GM12891 (cell line): ENCODE results near the gene CDHR4.
A peak's percentile ranks its signal among the peaks of the same experiment; 100 is the strongest.
"Not testable (repeated sequence)": the region's sequence is repeated elsewhere in the genome, so short reads cannot be mapped to it uniquely, and the experiment has no call there.

ENCODE experiments used
- DNase-seq: peaks from one replicate; pipeline ENCODE4 v3.0.0; 2011; ENCODE audit warnings: low spot score; ENCODE audit not compliant: insufficient read length
- FAIRE-seq: peaks from 2 replicates; lab custom pipeline; 2011; peaks lifted over from hg19 to GRCh38; lab: Jason Lieb, UNC
- PAX5 ChIP-seq: IDR thresholded peaks from 2 replicates; pipeline ENCODE4 v1.6.1; 2011; ENCODE audit warnings: low read length, moderate library complexity, mild to moderate bottlenecking; ENCODE audit not compliant: insufficient read depth, severe bottlenecking
- POLR2A ChIP-seq: IDR thresholded peaks from 2 replicates; pipeline ENCODE4 v1.6.1; 2011; ENCODE audit warnings: low read depth, low read length, control low read depth
- POLR2AphosphoS5 ChIP-seq: IDR thresholded peaks from 2 replicates; pipeline ENCODE4 v1.6.1; 2011; ENCODE audit warnings: low read depth, low read length, control low read depth
- POU2F2 ChIP-seq: IDR thresholded peaks from 2 replicates; pipeline ENCODE4 v1.6.1; 2011; ENCODE audit warnings: low read depth, mild to moderate bottlenecking, control low read depth, low read length, moderate library complexity
- SPI1 ChIP-seq: IDR thresholded peaks from 2 replicates; pipeline ENCODE4 v1.6.1; 2011; ENCODE audit warnings: low read depth, low read length, control low read depth
- TAF1 ChIP-seq: IDR thresholded peaks from 2 replicates; pipeline ENCODE4 v1.6.1; 2011; ENCODE audit warnings: low read depth, low read length, control low read depth

Gene CDHR4

GRCh38 chr3:49792371-49793150 is 7.1 kb downstream of the CDHR4 start:
- TF ChIP-seq SPI1 (no peak), POLR2AphosphoS5 (no peak), POLR2A (no peak), TAF1 (no peak), POU2F2 (no peak), PAX5 (no peak)
- DNase-seq (no peak), FAIRE-seq (no peak)

DNA sequence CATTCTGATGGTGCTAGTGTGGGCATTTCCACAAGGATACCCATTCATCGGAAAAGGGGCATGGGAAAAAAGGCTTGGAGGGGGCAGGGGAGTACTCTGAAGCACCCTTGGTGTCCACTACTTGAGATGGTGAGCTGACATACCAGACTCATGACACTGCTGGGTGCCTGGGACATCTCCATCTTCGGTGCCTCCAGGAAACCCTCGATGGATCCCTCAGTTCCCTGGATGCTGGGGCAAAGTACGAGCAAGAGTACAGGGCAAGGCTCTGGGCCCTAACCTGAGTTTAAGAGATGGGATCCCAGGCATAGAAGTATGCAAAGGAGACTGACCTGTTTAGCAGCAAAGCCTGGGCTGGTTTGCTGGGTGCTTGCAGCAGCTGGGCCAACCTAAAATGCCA is 8.1 kb downstream of the CDHR4 start:
- no peak for FAIRE-seq
- no peak for DNase-seq
- TF ChIP-seq POU2F2 (no peak), TAF1 (no peak)

- DNase-seq (no peak), FAIRE-seq (no peak)
- no peak for TF ChIP-seq PAX5
- TF ChIP-seq TAF1, result no peak
- TF ChIP-seq POU2F2, result no peak
- no peak for TF ChIP-seq POLR2AphosphoS5
- no peak for TF ChIP-seq SPI1
- TF ChIP-seq POLR2A, result no peak
These were observed 8.9 kb downstream of the CDHR4 start for GRCh38 chr3:49790626-49791411.

DNA sequence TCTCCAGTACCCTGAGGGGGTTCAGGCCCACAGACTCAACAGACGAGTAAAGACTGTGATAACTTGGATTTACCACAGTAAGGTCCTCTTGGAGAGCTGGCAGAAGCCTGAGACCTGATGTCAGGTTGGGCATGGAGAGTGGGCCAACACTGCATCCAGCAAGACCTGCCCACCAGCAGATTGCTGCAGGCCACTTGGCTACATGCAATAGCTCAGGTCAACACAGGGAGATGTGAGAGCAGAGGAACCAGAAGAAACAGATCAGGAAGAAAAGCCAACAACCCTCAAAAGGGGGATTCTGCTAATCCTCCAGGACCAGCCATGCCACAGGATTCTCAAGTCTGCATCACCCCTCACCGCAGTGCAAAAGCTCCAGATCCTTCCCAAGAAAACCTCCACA is 11.6 kb downstream of the CDHR4 start:
- FAIRE-seq (no peak), DNase-seq (no peak)
- no peak for TF ChIP-seq POU2F2
- TF ChIP-seq POLR2AphosphoS5, result no peak
- no peak for TF ChIP-seq PAX5
- no peak for TF ChIP-seq SPI1
- no peak for TF ChIP-seq TAF1
- no peak for TF ChIP-seq POLR2A

DNA sequence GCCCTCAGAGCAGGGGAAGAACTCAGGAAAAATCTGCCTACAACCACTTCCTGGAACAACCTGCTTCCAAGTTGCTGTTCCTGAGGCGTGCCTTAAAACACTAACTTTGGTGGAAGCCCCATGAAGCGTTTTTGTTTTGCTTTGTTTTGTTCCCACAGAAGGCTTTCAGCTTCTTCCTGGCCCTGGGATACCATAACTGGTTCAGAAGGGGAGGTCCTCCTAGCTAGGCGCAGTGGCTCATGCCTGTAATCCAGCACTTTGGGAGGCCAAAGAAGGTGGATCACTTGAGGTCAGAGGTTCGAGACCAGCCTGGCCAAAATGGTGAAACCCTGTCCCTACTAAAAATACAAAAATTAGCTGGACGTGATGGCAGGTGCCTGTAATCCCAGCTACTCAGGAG is 12.1 kb downstream of the CDHR4 start:
- no peak for TF ChIP-seq POU2F2
- no peak for TF ChIP-seq POLR2AphosphoS5
- TF ChIP-seq PAX5, result no peak
- TF ChIP-seq POLR2A, result no peak
- no peak for TF ChIP-seq TAF1
- no peak for TF ChIP-seq SPI1
- no peak for FAIRE-seq
- no peak for DNase-seq

DNA sequence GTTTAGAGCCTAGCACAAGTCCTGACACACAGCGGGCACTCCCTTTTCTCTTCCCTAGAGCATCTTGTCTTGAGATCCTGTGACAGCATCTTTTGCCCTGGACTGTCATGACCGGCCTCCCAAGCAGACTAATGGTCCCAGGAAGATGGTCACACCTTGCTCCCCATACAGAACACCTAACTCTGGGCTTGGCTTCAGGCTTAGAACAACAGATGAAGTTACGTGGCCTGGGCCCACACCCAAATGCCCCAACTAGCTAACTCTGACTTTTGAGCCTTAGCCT is 12.6 kb downstream of the CDHR4 start:
- no peak for DNase-seq
- TF ChIP-seq POU2F2 (no peak), PAX5 (no peak), SPI1 (no peak), TAF1 (no peak), POLR2AphosphoS5 (no peak), POLR2A (no peak)
- FAIRE-seq, result no peak

- FAIRE-seq, result peak; percentile 100
- peak; percentile 99 for DNase-seq
These were observed 13.1 kb downstream of the CDHR4 start, which contains the start of gene IP6K1 for GRCh38 chr3:49786357-49787181. TSS of gene IP6K1 (minus strand) at chr3:49786542. CDS start at chr3:49748040, 38,502 bp downstream.

DNA sequence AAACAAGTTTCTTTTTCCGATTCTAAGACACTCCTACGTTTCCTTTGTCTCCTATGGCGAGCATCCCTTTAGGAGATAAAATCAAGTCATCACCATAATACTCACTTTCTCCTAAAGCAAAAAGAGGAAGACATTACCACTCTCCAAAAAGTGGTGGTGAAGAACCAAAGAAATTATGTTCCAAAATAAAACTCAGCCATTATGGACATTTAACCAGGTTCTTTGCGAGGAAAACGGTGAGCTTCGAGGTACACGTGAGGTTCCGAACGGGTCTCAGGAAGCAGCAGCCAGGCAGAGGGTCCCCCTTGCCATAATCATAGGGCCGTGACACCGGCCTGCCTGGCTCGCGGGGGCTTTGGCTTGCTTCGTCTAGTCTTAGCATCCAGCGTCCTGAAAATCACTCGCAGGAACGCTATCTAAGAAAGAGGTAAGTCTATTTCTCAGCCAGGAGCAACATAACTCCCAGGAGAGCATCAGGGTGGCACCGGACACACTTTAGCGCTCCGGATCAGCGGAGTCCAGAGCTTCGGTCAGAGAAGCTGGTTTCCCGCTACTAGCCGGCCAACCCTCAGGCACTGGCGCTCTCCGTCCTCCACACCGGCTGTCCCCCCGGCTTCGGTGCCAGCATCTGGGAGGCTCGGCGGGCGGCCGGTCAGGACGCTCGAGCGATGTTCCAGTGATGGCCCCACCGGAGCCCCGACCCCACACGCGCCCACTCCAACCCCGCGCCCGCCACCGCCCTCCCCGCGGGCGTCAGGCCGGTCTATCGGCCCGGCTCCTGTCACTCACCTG is 13.9 kb downstream of the CDHR4 start:
- FAIRE-seq (peak; percentile 73), DNase-seq (no peak)
- TF ChIP-seq POLR2AphosphoS5 (no peak), POU2F2 (no peak), TAF1 (no peak), SPI1 (no peak), PAX5 (no peak), POLR2A (no peak)

More at GRCh38 chr3:49786357-49787181, 13.1 kb downstream of the CDHR4 start, which contains the start of gene IP6K1:
- TF ChIP-seq POLR2AphosphoS5, result peak; percentile 90
- TF ChIP-seq TAF1, result peak; percentile 79
- TF ChIP-seq SPI1, result peak; percentile 30
- peak; percentile 80 for TF ChIP-seq PAX5
- TF ChIP-seq POLR2A, result peak; percentile 88
- TF ChIP-seq POU2F2, result 0 out of 2 replicates have a peak, but pooled peaks have one; percentile 22

DNA sequence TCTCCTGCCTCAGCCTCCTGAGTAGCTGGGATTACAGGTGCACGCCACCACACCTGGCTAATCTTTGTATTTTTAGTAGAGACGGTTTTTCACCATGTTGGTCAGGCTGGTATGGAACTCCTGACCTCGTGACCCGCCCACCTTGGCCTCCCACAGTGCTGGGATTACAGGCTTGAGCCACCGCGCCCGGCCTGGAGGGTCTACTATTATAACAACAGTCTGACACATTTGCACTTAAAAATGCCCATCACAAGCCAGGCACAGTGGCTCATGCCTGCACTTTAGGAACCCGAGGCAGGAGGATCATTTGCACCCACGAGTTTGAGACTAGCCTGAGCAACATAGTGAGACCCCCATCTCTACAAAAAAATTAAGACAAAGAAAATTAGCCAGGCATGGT is 17.4 kb downstream of the CDHR4 start:
- not testable (repeated sequence) for DNase-seq, FAIRE-seq
